ENCODE measurements around the gene CHI3L1.

CHI3L1 gene

DNA sequence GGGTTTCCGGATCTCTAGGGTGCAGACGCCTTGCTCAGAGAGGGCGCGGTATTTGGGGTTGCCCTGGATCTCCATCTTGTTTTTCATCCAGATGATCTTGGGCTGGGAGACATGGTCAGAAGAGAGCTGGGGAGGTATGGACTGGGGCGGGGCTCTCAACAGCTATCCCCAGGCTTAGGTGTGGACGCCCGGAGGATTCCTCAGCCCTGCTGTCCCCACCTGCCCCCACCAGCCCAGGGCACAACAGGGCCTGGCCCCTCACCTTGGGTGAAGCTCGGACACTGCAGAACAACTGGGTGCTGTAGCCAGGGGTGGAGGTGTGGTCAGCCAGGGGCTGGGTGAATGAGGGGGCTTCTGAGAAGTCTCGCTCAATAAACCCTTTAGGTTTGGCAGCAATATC lies 17.5 kb downstream of the CHI3L1 start:
- DNase-seq (ENCODE audit: low read depth in 2 of 2): no peak

DNA sequence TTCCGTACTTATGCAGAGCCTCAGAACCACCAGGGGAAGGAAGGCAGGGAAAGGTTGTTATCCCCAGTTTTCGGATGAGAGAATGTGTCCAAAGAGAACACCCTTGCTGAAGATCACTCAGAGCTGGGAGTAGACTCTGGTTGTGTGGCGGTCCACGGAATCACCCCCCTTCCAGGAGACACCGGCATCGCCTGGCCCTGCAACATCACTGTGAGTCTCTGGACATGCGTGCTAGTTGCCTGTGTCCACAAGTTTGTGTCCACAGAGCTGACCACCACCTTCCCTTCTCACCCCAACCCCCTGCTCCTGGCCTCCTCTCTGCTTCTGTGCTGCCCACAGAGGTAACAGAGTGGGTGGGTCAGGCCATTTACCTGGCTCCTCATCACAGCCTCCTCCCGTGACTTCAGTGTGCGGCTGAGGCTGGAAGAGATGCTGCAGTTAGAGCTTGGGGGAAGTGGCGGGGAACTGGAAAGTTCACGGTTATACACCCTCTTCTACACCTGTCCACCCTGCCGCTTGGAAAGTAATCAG lies 18.2 kb downstream of the CHI3L1 start:
- no peak for DNase-seq (ENCODE audit: low read depth in 2 of 2)

DNA sequence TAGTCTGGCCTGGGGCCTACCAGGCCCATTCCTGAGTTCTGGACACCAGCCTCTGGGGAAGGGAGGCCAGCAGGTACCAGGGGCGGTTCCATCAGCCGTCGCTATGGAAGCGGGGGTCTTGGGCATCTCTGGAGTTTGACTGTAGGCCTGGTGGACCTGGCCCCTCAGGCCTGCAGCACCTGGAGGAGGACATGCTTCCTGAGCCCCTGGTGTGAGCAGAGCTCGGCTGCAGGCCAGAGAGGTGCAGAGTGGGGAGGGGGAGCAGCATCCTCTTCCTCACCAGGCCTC lies 18.6 kb downstream of the CHI3L1 start:
- no peak for DNase-seq (ENCODE audit: low read depth in 2 of 2)

DNA sequence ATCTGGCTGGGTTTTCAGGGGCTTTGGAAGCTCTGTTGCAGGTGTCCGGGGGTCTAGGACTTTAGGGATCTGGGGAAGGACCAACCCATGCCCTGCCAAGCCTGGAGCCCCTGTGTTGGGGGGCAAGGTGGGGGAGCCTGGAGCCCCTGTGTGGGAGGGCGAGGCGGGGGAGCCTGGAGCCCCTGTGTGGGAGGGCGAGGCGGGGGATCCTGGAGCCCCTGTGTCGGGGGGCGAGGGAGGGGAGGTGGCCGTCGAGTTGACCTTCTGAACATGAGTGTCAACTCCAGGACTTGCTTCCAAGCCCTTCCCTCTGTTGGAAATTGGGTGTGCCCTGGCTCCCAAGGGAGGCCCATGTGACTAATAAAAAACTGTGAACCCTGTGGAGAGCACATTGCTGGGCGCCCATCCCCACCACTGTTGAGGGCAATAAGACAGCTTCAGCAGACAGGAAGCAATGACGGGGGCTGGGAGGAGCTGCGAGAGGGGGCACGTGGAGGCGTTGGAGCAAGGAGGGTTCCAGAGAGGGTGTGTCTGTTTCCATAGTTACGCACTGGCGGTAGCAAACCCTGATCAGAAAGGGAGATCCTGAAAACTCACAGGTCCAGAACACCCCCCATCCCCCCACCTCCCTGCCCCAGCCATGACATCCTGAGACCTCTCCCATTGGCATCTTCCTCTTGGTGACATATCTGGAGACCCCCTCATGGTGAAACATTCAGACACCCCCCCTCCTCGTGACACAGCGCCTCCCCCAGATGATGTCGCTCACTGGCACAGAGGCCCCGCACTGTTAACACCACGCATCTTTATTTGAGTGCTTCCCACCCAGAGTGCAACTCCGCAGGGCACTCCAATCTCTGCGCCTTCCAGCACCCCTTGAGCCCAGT lies 19.2 kb downstream of the CHI3L1 start:
- no peak for DNase-seq (ENCODE audit: low read depth in 2 of 2)

DNA sequence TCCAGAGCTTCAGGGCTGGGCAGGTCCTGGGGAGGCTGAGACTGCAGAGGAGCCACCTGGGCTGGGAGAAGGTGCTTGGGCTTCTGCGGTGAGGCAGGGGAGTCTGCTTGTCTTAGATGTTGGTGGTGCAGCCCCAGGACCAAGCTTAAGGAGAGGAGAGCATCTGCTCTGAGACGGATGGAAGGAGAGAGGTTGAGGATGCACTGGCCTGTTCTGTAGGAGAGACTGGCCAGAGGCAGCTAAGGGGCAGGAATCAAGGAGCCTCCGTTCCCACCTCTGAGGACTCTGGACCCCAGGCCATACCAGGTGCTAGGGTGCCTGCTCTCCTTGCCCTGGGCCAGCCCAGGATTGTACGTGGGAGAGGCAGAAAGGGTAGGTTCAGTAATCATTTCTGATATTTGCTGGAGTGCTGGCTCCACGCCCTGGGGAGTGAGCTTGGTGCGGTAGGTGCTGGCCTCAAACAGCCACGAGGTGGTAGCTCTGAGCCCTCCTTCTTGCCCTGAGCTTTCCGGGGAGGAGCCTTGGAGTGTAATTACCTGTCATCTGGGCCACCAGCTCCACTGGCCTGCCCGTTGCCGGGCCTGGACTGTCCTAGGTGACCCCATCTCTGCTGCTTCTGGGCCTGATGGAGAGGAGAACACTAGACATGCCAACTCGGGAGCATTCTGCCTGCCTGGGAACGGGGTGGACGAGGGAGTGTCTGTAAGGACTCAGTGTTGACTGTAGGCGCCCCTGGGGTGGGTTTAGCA lies 20.1 kb downstream of the CHI3L1 start:
- no peak for DNase-seq (ENCODE audit: low read depth in 2 of 2)

DNA sequence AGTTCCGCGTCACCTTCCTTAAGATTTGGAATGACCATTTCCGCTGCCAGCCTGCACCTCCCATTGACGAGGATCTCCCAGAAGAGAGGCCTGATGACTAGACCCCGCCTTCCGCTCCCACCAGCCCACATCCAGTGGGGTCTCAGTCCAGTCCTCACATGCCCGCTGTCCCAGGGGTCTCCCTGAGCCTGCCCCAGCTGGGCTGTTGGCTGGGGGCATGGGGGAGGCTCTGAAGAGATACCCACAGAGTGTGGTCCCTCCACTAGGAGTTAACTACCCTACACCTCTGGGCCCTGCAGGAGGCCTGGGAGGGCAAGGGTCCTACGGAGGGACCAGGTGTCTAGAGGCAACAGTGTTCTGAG lies 20.7 kb downstream of the CHI3L1 start:
- no peak for DNase-seq (ENCODE audit: low read depth in 2 of 2)

DNA sequence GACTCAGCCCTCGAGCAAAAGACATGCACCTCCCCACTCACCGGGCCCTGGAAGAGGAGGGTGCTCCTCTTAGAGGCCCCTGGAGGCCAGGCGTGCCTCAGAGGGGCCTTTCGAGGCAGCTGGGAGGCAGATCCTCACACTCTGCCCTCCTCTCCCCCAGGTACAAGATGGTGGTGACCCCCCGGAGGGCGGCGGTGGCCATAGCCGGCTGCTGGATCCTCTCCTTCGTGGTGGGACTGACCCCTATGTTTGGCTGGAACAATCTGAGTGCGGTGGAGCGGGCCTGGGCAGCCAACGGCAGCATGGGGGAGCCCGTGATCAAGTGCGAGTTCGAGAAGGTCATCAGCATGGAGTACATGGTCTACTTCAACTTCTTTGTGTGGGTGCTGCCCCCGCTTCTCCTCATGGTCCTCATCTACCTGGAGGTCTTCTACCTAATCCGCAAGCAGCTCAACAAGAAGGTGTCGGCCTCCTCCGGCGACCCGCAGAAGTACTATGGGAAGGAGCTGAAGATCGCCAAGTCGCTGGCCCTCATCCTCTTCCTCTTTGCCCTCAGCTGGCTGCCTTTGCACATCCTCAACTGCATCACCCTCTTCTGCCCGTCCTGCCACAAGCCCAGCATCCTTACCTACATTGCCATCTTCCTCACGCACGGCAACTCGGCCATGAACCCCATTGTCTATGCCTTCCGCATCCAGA lies 21.3 kb downstream of the CHI3L1 start:
- DNase-seq (ENCODE audit: low read depth in 2 of 2): no peak

DNA sequence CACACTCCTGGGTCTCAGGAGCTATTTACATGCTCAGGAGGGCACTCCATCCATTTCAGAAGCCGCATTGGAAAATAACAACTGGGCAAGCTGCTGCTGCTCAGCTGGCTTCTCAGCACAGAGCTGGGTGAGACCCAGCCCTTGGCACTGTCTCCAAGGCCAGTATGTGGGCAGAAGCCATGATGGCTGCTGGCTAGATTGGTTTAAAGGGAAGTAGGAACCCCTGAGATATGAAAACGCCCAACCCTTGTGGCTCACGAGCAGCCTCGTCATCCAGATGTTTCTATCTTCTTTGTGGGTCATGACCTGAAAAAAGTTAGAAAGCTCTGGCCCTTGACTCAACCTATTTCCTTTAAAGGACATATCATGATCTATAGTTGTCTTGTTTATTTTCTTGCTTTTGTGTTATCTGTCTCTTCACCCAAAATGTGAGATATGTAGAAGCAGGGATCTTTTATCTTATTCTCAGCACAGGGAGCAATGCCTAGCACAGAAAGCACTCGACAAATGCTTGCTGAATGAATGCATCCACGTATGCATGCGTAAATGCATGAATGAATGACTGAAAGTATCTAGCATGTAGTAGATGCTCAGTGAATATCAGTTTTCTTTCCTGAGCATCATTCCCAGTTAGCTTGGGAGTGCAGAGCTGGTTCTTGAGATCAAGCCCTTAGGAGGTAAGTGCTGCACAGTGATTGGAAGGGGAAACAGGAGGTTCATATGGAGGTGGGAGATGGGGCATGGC lies 22.4 kb downstream of the CHI3L1 start:
- DNase-seq (ENCODE audit: low read depth in 2 of 2): no peak

DNA sequence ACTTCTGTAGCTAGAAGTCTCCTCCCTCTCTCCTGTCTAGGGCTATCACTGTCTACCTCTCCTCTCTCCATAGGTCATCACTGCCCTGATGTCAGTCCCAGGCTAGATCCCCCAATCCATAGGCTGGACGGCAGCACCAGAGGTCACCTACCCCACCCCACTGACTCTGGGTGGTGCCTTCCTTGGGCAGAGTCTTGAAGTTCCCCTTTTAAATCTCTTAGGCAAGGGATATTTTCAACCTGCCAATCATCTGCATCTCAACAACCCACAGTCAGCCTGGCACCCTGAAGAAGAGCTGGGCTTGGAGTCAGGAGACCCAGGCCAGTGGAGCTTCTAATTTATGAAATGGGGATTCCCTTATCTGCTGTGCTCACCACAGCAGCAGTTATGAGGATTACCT lies 24.1 kb downstream of the CHI3L1 start:
- no peak for DNase-seq (ENCODE audit: low read depth in 2 of 2)

DNA sequence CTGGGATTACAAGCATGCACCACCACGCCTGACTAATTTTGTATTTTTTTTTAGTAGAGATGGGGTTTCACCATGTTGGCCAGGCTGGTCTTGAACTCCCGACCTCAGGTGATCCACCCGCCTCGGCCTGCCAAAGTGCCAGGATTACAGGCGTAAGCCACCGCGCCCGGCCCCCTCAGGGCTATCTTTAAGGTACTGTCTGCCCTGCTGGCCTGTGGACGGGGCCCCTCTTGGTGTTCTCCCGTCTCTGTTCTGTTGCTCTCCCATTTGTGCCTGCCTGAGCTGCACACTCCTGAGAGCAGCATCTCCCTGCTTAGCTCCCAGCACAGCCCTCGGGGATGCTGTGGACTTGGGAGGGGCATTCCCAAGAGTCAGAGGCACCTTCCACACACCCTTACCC lies 24.8 kb downstream of the CHI3L1 start:
- no peak for DNase-seq (ENCODE audit: low read depth in 2 of 2)

DNA sequence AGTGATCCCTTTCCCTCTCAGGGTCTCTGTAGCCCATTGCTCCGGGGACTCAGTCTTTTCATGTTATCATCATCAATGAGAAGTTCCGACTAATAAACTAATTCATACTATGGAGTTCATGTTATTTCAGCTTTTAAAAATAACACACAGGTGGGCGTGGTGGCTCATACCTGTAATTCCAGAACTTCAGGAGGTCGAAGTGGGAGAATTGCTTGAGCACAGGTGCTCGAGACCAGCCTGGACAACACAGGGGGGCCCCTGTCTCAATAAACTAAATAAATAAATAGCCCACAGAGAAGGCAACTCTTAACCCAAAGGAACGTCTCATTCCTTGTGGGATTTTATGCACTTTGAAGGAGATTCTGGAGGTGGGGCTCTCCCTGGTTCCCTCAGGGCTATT lies 25.3 kb downstream of the CHI3L1 start:
- DNase-seq (ENCODE audit: low read depth in 2 of 2): no peak

DNA sequence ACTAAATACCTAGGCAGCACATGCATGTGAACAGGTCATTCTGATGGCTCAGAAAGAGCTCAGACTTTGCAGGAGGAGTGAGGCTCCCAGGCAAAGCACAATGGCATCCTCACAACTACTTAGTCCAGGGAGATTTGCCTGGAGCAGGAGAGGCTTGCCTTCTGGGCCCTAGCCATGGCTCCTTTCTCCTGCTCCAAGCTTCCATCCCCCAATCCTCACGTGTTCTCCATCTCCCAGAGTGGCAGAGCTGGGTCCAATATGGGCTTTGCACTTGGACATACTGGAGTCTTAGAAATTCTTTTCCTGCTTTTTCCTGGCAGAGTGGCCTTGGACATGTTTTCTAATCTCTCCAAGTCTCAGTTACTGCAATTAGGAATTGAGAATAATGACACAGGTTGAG lies 26.7 kb downstream of the CHI3L1 start:
- no peak for DNase-seq (ENCODE audit: low read depth in 2 of 2)

DNA sequence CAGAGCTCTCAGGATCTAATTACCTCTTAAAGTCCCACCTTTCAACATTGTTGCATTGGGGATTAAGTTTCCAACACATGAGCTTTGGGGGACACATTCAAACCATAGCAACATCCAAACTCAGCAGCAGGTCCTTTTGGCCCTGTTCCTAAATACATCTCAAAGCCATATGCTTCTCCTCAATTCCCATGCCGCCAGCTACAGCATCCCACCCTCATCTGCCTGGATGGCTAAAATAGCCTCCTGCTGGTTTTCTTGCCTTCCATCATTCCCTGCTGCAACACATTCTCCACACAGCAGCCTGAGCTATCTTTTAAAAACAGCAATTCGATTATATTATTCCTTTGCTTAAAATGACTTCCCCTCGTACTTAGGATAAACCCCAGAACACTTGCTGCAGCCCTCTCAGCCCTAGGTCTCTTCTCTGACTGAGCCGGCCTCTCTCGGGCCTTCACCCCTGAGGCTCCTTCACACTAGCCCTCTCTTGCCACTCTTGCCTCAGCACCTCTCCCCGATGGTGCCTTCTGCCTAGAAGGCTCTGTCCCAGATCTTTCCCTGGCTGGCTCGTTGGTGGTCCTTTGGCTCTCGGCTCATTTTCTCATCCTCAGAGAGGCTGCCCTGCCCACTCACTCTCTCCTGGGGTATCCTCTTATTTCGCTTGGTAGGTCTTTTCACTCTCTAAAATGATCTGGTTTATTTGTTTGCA lies 27.4 kb downstream of the CHI3L1 start:
- DNase-seq (ENCODE audit: low read depth in 2 of 2): no peak

DNA sequence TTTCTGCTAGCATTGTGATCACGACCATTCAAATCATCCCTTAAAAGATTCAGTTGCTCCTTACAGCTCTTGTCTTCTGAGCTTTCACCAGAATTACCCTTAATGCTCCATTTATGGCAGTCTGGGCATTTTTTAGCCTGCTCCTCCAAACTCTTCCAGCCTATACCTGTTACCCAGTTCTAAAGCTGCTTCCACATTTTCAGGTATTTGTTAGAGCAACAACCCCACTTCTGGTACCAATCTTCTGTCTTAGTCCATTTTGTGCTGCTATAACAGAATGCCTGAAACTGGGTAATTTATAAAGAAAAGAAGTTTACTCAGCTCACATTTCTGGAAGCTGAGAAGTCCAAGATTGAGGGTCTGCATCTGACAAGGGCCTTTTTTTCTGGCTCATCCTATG lies 28.1 kb downstream of the CHI3L1 start:
- no peak for DNase-seq (ENCODE audit: low read depth in 2 of 2)

DNA sequence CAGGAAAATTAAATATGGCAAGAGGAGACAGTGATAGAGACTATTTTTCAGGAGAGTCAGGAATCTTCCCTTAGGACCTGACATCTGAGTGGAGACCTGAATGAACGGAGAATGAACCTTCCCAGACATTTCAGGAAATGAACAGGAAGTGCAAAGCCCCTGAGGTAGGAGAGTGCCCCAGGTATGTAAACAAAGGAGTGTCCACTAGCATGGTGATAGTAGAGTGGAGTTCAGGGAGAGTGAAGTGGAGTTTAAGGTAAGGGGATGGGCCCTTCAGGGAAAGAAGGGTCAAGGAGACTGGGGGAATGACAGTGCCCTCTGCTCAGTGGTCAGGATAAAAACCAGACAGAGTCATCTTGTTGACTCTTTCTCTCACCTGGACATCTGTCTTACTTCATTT lies 30.2 kb downstream of the CHI3L1 start:
- DNase-seq (ENCODE audit: low read depth in 2 of 2): no peak

DNA sequence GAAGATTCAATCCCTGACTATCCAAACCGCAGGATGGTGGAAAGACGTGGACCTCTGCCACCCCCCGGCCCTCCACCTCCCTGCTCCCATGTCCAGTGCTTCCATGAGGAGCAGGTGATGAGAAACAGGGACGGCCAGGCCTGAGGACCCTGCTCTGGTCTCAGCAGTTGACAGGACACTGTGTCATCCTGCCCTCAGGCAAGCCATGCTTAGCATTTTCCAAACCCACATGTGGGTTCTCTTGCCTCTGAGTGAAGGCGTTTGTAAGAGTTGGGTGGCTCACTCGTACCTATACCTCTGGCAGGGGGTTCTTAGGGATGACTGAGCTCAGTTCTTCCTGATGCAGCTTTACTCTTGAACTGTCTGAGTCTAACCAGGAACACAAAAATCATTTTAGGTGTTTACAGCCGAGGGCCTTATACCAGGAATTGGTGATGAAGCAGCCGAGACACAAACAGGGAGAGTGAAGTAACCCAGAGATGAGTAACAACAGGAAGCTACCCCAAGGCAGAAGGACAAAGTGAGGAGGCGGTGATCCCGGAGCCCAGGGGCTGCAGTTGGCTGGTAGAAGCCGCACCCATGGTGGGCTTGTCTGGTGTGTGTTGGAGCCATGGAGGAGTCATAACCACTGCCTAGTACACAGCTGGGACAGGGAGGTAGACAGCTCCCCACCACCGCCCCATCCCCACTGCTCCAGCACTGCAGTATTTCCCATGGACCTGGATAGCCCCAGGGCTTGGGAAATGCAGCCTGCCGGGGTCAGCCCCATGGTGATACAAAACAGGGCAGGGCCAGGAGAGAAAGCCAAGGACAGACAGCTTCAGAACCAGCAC lies 32.3 kb downstream of the CHI3L1 start:
- DNase-seq (ENCODE audit: low read depth in 2 of 2): no peak

DNA sequence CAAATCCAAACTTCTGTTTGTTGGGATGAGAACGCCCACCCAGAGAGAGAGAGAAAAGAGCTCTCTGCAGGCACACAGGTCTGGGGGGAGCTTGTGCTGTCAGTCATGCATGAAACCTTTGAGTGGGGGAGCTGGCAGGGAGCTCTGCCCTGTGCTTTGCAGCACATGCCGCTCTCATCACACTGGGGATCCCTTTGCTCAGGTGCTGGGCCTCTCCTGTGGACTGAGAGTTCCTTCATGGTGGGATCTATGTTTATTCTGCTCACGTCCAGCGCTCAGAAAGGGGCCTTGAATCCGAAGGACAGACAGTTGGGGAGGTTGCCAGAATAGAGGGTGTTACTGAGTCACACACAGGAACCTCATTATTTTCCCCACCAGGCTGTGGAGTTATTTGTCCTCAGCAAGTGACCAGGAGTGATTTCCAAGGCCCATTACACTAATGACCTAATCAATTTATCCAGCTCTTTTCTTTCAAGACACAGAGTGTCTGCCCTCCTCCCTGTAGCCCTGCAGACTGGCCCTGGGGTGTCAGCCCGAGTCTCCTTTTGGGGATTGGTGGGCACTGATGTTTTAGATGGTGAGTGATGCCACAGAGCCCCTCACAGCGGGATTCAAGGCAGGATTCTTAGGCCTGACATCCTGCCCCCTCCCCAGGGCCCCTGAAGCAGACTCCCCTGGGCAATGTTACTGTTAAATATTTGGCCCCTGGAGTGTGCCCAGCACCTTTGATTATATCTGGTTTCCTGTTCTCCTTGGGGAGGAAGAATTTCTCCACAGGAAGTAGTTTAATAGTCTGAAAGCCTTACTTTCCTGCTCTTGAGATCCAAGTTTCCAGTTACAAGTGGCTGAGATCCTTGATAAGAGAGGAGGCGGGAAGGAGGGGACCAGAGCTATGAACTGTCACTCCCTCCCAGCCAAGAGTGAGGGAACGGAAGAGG lies 33.2 kb downstream of the CHI3L1 start:
- DNase-seq (ENCODE audit: low read depth in 2 of 2): no peak

DNA sequence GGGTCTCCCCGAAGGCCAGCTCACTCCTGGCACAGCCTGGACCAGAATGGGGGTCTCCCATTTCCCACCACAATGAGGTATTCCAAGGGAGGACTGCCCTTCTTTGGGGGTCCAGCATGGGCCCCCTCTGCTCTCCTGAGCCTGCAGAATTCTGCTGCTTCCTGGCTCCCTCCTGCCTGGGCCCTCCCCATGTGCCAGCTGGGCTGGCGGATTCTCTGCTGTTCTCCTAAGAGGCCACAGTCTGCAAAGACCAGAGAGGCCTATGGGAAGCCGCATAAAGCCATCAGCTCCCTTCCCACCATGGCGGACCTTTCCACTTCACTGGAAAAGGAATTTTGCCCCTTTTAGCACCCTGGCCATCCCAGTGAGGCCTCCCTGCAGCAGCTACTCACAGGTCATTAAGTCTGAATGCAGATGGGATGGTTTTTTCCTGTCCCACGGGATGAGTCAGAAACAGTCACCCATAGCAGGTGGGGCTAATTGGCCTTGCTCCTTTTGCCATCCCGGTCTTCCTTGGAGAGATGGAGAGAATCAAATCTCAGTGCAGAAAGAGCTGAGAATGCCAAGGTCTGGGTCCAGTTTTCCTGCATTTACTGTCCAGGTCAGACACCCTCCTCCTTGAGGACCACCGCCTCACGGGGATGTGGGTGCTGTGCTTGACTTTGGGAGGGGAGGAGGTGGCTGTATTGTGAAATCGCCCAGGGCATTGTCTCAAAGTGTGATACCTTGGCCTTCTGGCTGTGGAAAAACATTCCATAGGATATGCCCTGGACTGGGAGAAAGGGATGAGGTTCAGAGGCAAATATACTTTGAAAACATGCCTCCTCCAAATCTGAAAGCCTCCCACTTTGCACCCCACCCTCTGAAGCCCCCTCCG lies 34.1 kb downstream of the CHI3L1 start:
- DNase-seq (ENCODE audit: low read depth in 2 of 2): no peak

All from fibroblast of skin of left quadriceps (primary cell).